Measurements from ENCODE around the gene MCFD2.

DNA sequence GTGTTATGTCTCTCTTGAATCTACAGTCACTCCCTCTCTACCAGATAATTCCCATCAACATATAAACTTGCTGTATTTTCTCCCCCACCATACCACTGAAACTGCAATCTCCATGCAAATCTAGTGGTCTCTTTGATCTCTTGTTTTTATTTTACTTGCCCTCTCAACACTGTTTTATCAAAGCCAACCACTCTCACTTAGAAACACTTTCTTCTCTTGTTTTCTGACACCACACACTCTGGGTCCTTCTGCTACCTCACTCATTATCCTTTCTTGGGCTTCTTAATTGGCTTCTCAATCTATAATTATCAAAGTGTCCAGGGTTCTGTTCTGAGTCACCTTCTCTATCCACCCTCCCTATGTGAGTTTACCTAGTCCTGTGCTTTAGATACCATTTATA lies 2.0 kb upstream of the MCFD2 start:
- TF ChIP-seq, protein P1, sequence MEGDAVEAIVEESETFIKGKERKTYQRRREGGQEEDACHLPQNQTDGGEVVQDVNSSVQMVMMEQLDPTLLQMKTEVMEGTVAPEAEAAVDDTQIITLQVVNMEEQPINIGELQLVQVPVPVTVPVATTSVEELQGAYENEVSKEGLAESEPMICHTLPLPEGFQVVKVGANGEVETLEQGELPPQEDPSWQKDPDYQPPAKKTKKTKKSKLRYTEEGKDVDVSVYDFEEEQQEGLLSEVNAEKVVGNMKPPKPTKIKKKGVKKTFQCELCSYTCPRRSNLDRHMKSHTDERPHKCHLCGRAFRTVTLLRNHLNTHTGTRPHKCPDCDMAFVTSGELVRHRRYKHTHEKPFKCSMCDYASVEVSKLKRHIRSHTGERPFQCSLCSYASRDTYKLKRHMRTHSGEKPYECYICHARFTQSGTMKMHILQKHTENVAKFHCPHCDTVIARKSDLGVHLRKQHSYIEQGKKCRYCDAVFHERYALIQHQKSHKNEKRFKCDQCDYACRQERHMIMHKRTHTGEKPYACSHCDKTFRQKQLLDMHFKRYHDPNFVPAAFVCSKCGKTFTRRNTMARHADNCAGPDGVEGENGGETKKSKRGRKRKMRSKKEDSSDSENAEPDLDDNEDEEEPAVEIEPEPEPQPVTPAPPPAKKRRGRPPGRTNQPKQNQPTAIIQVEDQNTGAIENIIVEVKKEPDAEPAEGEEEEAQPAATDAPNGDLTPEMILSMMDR (IDR thresholded peaks at IDR 0.05): no peak
- TF ChIP-seq EZH2 (IDR thresholded peaks at IDR 0.05): no peak

All from neural progenitor cell (in vitro differentiated cells).